Cardiac fibroblast (primary cell): Measurements from ENCODE around the gene MAS1L.
"Not testable (repeated sequence)": the region's sequence is repeated elsewhere in the genome, so short reads cannot be mapped to it uniquely, and the experiment has no call there.

Source experiments
- DNase-seq, 2 donors: peaks; one replicate each; pipeline versions ENCODE4 v3.0.0 to v3.0.0-alpha.2; 2010; ENCODE audit warnings: low read depth in 2 of 2
- H3K4me3 ChIP-seq, 2 donors: replicated peaks in 1 of 2; 1 replicate in 1 of 2; 2 replicates in 1 of 2; pipeline ENCODE4 v1.5.1; 2011; ENCODE audit warnings: low read depth in 2 of 2, low read length in 2 of 2, mild to moderate bottlenecking in 2 of 2, moderate library complexity in 1 of 2
- CTCF ChIP-seq: IDR thresholded peaks from one replicate; pipeline ENCODE4 v1.5.1; 2011; ENCODE audit warnings: low read depth, mild to moderate bottlenecking, low read length, inconsistent platforms

The MAS1L gene

GRCh38 chr6:29461021-29461814, 26.5 kb downstream of the MAS1L start:
- no peak for TF ChIP-seq CTCF
- no peak for DNase-seq
- H3K4me3 ChIP-seq = no peak overlapping the region

GRCh38 chr6:29456971-29457370, 30.8 kb downstream of the MAS1L start, which contains the start of the genes OR11A1 and OR2H1:
Gene OR11A1 (minus strand): TSS chr6:29457071. CDS start chr6:29427641, 29,430 bp downstream.
Gene OR2H1 (plus strand): TSS chr6:29457155. CDS start chr6:29461770, 4,615 bp downstream.
- TF ChIP-seq CTCF = no peak
- no peak for DNase-seq
- H3K4me3 ChIP-seq = no peak within 1 kb of the TSS

GRCh38 chr6:29451471-29452193, 36.1 kb downstream of the MAS1L start:
- peak in 1 of 2 donors; percentile 46 for DNase-seq
- no peak for TF ChIP-seq CTCF
- H3K4me3 ChIP-seq = no peak overlapping the region

GRCh38 chr6:29447670-29448069, 40.1 kb downstream of the MAS1L start:
- H3K4me3 ChIP-seq = no peak overlapping the region
- DNase-seq = peak in 1 of 2 donors; percentile 21
- no peak for TF ChIP-seq CTCF

- DNase-seq, H3K4me3 ChIP-seq: not testable (repeated sequence)
These were observed 43.7 kb downstream of the MAS1L start for GRCh38 chr6:29444031-29444430.

- H3K4me3 ChIP-seq = no peak overlapping the region
- no peak for TF ChIP-seq CTCF
These were observed 45.0 kb downstream of the MAS1L start for GRCh38 chr6:29442719-29443118.

GRCh38 chr6:29439006-29439405, 48.8 kb downstream of the MAS1L start, which contains the start of gene OR10C1:
Gene OR10C1 (plus strand): TSS chr6:29439306. CDS start chr6:29440016, 710 bp downstream.
- TF ChIP-seq CTCF = no peak
- no peak for DNase-seq
- H3K4me3 ChIP-seq = no peak within 1 kb of the TSS

More at GRCh38 chr6:29442719-29443118, 45.0 kb downstream of the MAS1L start:
- no peak for DNase-seq

GRCh38 chr6:29436730-29437129, 51.0 kb downstream of the MAS1L start:
- not testable (repeated sequence) for H3K4me3 ChIP-seq, DNase-seq
